ENCODE data around the gene CRHR1. TPM values are rescaled to one million over a fixed set of nuclear protein-coding genes. Genes with fewer than 3 reads are reported as not detected.

CRHR1 gene
- polyA plus RNA-seq, 1 donor (not counting 4 experiments of a cell fraction or from before 2014, with no cell fraction given), result not detected

GRCh38 chr17:45839442-45839841 lies 55.3 kb downstream of the CRHR1 start:
- H3K4me3 ChIP-seq (ENCODE audit: control insufficient read depth in 2 of 3, extremely low read depth in 1 of 3, insufficient read depth in 2 of 3, low read depth in 1 of 3, low read length in 3 of 3), result no peak overlapping the region
- H3K36me3 ChIP-seq (ENCODE audit: control insufficient read depth in 2 of 2, extremely low read depth in 1 of 2, insufficient read depth in 2 of 2, low read length in 2 of 2), result no peaks in the 10 kb centered on the region
- dilution Hi-C loops (cut with MboI; ENCODE audit: extremely low pct_ligation_motif_present, low sequenced_read_pairs), result no loop called here
- no peaks in the 10 kb centered on the region for H3K79me2 ChIP-seq (ENCODE audit: control insufficient read depth, insufficient read depth, low read length)
- TF ChIP-seq EZH2 (IDR thresholded peaks at IDR 0.05; ENCODE audit: low read length) (no peak), CTCF (optimal IDR thresholded peaks at IDR 0.05 in 1 of 3, IDR thresholded peaks at IDR 0.05 in 1 of 3, conservative IDR thresholded peaks at IDR 0.05 in 1 of 3; ENCODE audit: extremely low read depth in 1 of 3, insufficient read depth in 2 of 3, low read length in 3 of 3) (no peak)
- no peak overlapping the region for H3K27ac ChIP-seq (ENCODE audit: control insufficient read depth, insufficient read depth, low read length)
- H3K9me3 ChIP-seq (ENCODE audit: control insufficient read depth, low read depth, low read length), result no peaks in the 10 kb centered on the region
- no peak overlapping the region for H3K9ac ChIP-seq (ENCODE audit: control insufficient read depth, extremely low read depth, insufficient read depth, low read length)
- no peak overlapping the region for H3K4me2 ChIP-seq (ENCODE audit: control insufficient read depth, extremely low read depth, insufficient read depth, low read depth, low read length)
- H3K27me3 ChIP-seq (ENCODE audit: control insufficient read depth, extremely low read depth, insufficient read depth, low read length), result peaks cover 2% of the 10 kb centered on the region
- no peak overlapping the region for H2AFZ ChIP-seq (ENCODE audit: control insufficient read depth, low read length)
- FAIRE-seq, result no peak
- no peaks in the 10 kb centered on the region for H4K20me1 ChIP-seq (ENCODE audit: control insufficient read depth, extremely low read depth, insufficient read depth, low read length)
- no peaks in the 10 kb centered on the region for H3K9me1 ChIP-seq (ENCODE audit: control insufficient read depth, extremely low read depth, insufficient read depth, low read length)
- H3K4me1 ChIP-seq (ENCODE audit: control insufficient read depth, extremely low read depth, insufficient read depth, low read length), result no peaks in the 10 kb centered on the region
- no peak for DNase-seq (ENCODE audit: low read depth, low spot score)

GRCh38 chr17:45841186-45841585 lies 57.1 kb downstream of the CRHR1 start:
- no peaks in the 10 kb centered on the region for H3K4me1 ChIP-seq (ENCODE audit: control insufficient read depth, extremely low read depth, insufficient read depth, low read length)
- TF ChIP-seq CTCF (optimal IDR thresholded peaks at IDR 0.05 in 1 of 3, IDR thresholded peaks at IDR 0.05 in 1 of 3, conservative IDR thresholded peaks at IDR 0.05 in 1 of 3; ENCODE audit: extremely low read depth in 1 of 3, insufficient read depth in 2 of 3, low read length in 3 of 3), result no peak
- TF ChIP-seq EZH2 (IDR thresholded peaks at IDR 0.05; ENCODE audit: low read length), result no peak
- H3K36me3 ChIP-seq (ENCODE audit: control insufficient read depth in 2 of 2, extremely low read depth in 1 of 2, insufficient read depth in 2 of 2, low read length in 2 of 2), result no peaks in the 10 kb centered on the region
- dilution Hi-C loops (cut with MboI; ENCODE audit: extremely low pct_ligation_motif_present, low sequenced_read_pairs), result no loop called here
- no peak overlapping the region for H3K9ac ChIP-seq (ENCODE audit: control insufficient read depth, extremely low read depth, insufficient read depth, low read length)
- no peaks in the 10 kb centered on the region for H3K9me3 ChIP-seq (ENCODE audit: control insufficient read depth, low read depth, low read length)
- no peaks in the 10 kb centered on the region for H3K9me1 ChIP-seq (ENCODE audit: control insufficient read depth, extremely low read depth, insufficient read depth, low read length)
- DNase-seq (ENCODE audit: low read depth, low spot score) (no peak), FAIRE-seq (no peak)
- no peak overlapping the region for H2AFZ ChIP-seq (ENCODE audit: control insufficient read depth, low read length)
- H3K4me3 ChIP-seq (ENCODE audit: control insufficient read depth in 2 of 3, extremely low read depth in 1 of 3, insufficient read depth in 2 of 3, low read depth in 1 of 3, low read length in 3 of 3), result no peak overlapping the region
- H4K20me1 ChIP-seq (ENCODE audit: control insufficient read depth, extremely low read depth, insufficient read depth, low read length), result no peaks in the 10 kb centered on the region
- H3K4me2 ChIP-seq (ENCODE audit: control insufficient read depth, extremely low read depth, insufficient read depth, low read depth, low read length), result no peak overlapping the region
- H3K27me3 ChIP-seq (ENCODE audit: control insufficient read depth, extremely low read depth, insufficient read depth, low read length), result peaks cover 2% of the 10 kb centered on the region
- no peaks in the 10 kb centered on the region for H3K79me2 ChIP-seq (ENCODE audit: control insufficient read depth, insufficient read depth, low read length)
- H3K27ac ChIP-seq (ENCODE audit: control insufficient read depth, insufficient read depth, low read length), result no peak overlapping the region

Measured in keratinocyte (primary cell).